SK-N-SH (cell line): ENCODE data around the gene PDGFRB. TPM values are rescaled to one million over a fixed set of nuclear protein-coding genes. Genes with fewer than 3 reads are reported as not detected.

ENCODE experiments used
- CTCF ChIA-PET: fragments of 300-600, 350-600 bp; formaldehyde crosslinking; extraction: SDS; loops from one replicate; lab custom pipeline; 2021; lab: Yijun Ruan, JAX
- POLR2A ChIA-PET: fragments of 350-600 bp; sonication (Branson Sonifier 250); formaldehyde crosslinking; extraction: SDS; loops from one replicate; lab custom pipeline; 2020; ENCODE audit warnings: antibody characterized with exemption, inconsistent platforms; lab: Yijun Ruan, JAX
- DNase-seq: peaks from one replicate; pipeline ENCODE4 v3.0.0; 2012
- H2AFZ ChIP-seq: fragments of 200-600 bp; sonication (generic); 2 replicates; pipeline ENCODE4 v1.8.1; 2016; ENCODE audit warnings: antibody characterized with exemption, mild to moderate bottlenecking, low read depth
- H3F3A ChIP-seq: fragments of 200-600 bp; sonication (generic); replicated peaks from 2 replicates; pipeline ENCODE3; 2016; ENCODE audit warnings: antibody characterized with exemption, mild to moderate bottlenecking; ENCODE audit not compliant: insufficient read depth
- H3K27ac ChIP-seq, 2 experiments: fragments of 200-500 bp in 1 of 2; fragments of 200-600 bp in 1 of 2; sonication (Bioruptor generic) in 1 of 2; sonication (generic), shearing (Covaris generic) in 1 of 2; 2 replicates each; pipeline versions ENCODE4 v1.5.1 to v1.6.1; 2014 to 2016; ENCODE audit warnings: low read depth in 2 of 2, inconsistent platforms in 1 of 2, low read length in 1 of 2, mild to moderate bottlenecking in 1 of 2, mixed read lengths in 1 of 2
- H3K27me3 ChIP-seq: fragments of 200-600 bp; sonication (generic), shearing (Covaris generic); 2 replicates; pipeline ENCODE4 v1.6.1; 2016; ENCODE audit warnings: mixed run types; ENCODE audit not compliant: insufficient read depth
- H3K36me3 ChIP-seq, 2 experiments: fragments of 200-500 bp in 1 of 2; fragments of 200-600 bp in 1 of 2; sonication (Bioruptor generic) in 1 of 2; sonication (generic) in 1 of 2; replicated peaks in 1 of 2; 2 replicates each; pipeline versions ENCODE3 to v1.5.1; 2014 to 2016; ENCODE audit warnings: low read length in 1 of 2, mild to moderate bottlenecking in 1 of 2; ENCODE audit not compliant: insufficient read depth in 2 of 2, control insufficient read depth in 1 of 2
- H3K4me1 ChIP-seq, 2 experiments: fragments of 200-500 bp in 1 of 2; fragments of 200-600 bp in 1 of 2; sonication (Bioruptor generic) in 1 of 2; sonication (generic), shearing (Covaris generic) in 1 of 2; 2 replicates each; pipeline versions ENCODE4 v1.5.1 to v1.6.1; 2014 to 2016; ENCODE audit warnings: low read depth in 1 of 2, low read length in 1 of 2, mixed run types in 1 of 2; ENCODE audit not compliant: insufficient read depth in 2 of 2, control insufficient read depth in 1 of 2
- H3K4me2 ChIP-seq: fragments of 200-600 bp; sonication (generic), shearing (Covaris generic); 2 replicates; pipeline ENCODE4 v1.6.1; 2017; ENCODE audit warnings: mixed run types
- H3K4me3 ChIP-seq, 2 experiments: fragments of 200-500 bp in 1 of 2; fragments of 200-600 bp in 1 of 2; sonication (Bioruptor generic) in 1 of 2; sonication (generic), shearing (Covaris generic) in 1 of 2; 2 replicates each; pipeline versions ENCODE4 v1.5.1 to v1.8.1; 2014 to 2016; ENCODE audit warnings: low read depth in 2 of 2, inconsistent platforms in 1 of 2, low read length in 1 of 2, mild to moderate bottlenecking in 1 of 2, mixed read lengths in 1 of 2, moderate library complexity in 1 of 2
- H3K79me2 ChIP-seq: fragments of 200-600 bp; sonication (generic); 2 replicates; pipeline ENCODE4 v1.8.1; 2017; ENCODE audit warnings: mild to moderate bottlenecking; ENCODE audit not compliant: insufficient read depth
- H3K9ac ChIP-seq: fragments of 200-600 bp; sonication (generic); 2 replicates; pipeline ENCODE4 v1.6.1; 2017; ENCODE audit warnings: mixed run types
- H3K9me2 ChIP-seq: fragments of 200-600 bp; sonication (generic); 2 replicates; pipeline ENCODE4 v1.6.1; 2017; ENCODE audit warnings: mixed run types
- H3K9me3 ChIP-seq: fragments of 200-600 bp; sonication (generic); 2 replicates; pipeline ENCODE4 v1.6.1; 2017; ENCODE audit warnings: mixed run types, mild to moderate bottlenecking, moderate library complexity
- H4K20me1 ChIP-seq: fragments of 200-600 bp; sonication (generic); 2 replicates; pipeline ENCODE4 v1.6.1; 2017; ENCODE audit warnings: mild to moderate bottlenecking, mixed run types; ENCODE audit not compliant: insufficient read depth
- CHD2 ChIP-seq: fragments of 150-350 bp; IDR thresholded peaks from 2 replicates; pipeline ENCODE4 v1.6.1; 2018; ENCODE audit warnings: low read length; ENCODE audit not compliant: partially characterized antibody
- CTCF ChIP-seq: fragments of 200-600 bp; sonication (generic); IDR thresholded peaks from 2 replicates; pipeline ENCODE4 v1.6.1; 2017; ENCODE audit warnings: antibody characterized with exemption, mild to moderate bottlenecking, moderate library complexity
- EP300 ChIP-seq, 2 experiments: IDR thresholded peaks; 2 replicates each; pipeline versions ENCODE4 v1.4.0 to v1.6.1; 2012; ENCODE audit warnings: borderline replicate concordance in 1 of 2, low read depth in 1 of 2, low read length in 1 of 2
- FOSL2 ChIP-seq: IDR thresholded peaks from 2 replicates; pipeline ENCODE4 v1.4.0; 2012; ENCODE audit warnings: low read depth, mild to moderate bottlenecking, moderate library complexity, borderline replicate concordance
- FOXM1 ChIP-seq: IDR thresholded peaks from 2 replicates; pipeline ENCODE4 v1.4.0; 2012; ENCODE audit warnings: low read depth, mild to moderate bottlenecking
- IRF3 ChIP-seq: fragments of 150-350 bp; IDR thresholded peaks from 2 replicates; pipeline ENCODE4 v1.6.1; 2016; ENCODE audit warnings: mild to moderate bottlenecking, low read depth, low read length
- JUND ChIP-seq: IDR thresholded peaks from 2 replicates; pipeline ENCODE4 v1.4.0; 2012
- MAX ChIP-seq: IDR thresholded peaks from 2 replicates; pipeline ENCODE4 v1.4.0; 2012; ENCODE audit warnings: low read depth
- MEF2A ChIP-seq: IDR thresholded peaks from 2 replicates; pipeline ENCODE4 v1.4.0; 2012; ENCODE audit warnings: low read depth, borderline replicate concordance
- PBX3 ChIP-seq: IDR thresholded peaks from 2 replicates; pipeline ENCODE4; 2012
- RCOR1 ChIP-seq: fragments of 150-350 bp; IDR thresholded peaks from 2 replicates; pipeline ENCODE4 v1.6.1; 2017; ENCODE audit warnings: antibody characterized with exemption, low read length
- RXRA ChIP-seq: IDR thresholded peaks from 2 replicates; pipeline ENCODE4 v1.4.0; 2012; ENCODE audit warnings: low read depth, mild to moderate bottlenecking, borderline replicate concordance
- TCF12 ChIP-seq: IDR thresholded peaks from 2 replicates; pipeline ENCODE4 v1.4.0; 2012
- TEAD4 ChIP-seq: IDR thresholded peaks from 2 replicates; pipeline ENCODE4 v1.4.0; 2012; ENCODE audit warnings: mild to moderate bottlenecking, borderline replicate concordance; ENCODE audit not compliant: insufficient read depth
- USF2 ChIP-seq: fragments of 150-350 bp; IDR thresholded peaks from 2 replicates; pipeline ENCODE4 v1.6.1; 2017; ENCODE audit warnings: antibody characterized with exemption, low read length, low read depth, borderline replicate concordance
- ZBTB33 ChIP-seq: IDR thresholded peaks from 2 replicates; pipeline ENCODE4 v1.4.0; 2012; ENCODE audit warnings: low read depth, borderline replicate concordance
- WGBS: methylation state at CpG from one replicate; pipeline ENCODE4 v1.1.6; 2017; ENCODE audit warnings: low lambda C conversion rate; 5-methylcytosine and 5-hydroxymethylcytosine counted together
- polyA plus RNA-seq, 3 experiments: library from polyadenylated mRNA; depleted of rRNA; stranded (reverse); fragments of >200 nt; gene quantifications; 2 replicates each; pipeline ENCODE4 v1.2.3, GENCODE V29; 2012

PDGFRB gene
- polyA plus RNA-seq, 1 of the 3 experiments (the other 2 are of a cell fraction), result 32.1 TPM

- Histone ChIP-seq H3K9me3 (no peaks in the 10 kb centered on the region), H3K9ac (peak overlapping the region; percentile 10; the same call in 1 of the 2 replicates), H3K27me3 (no peaks in the 10 kb centered on the region), H3K9me2 (no peaks in the 10 kb centered on the region), H3K36me3 (peaks cover 0 to 3% of the 10 kb centered on the region in 2 experiments), H3F3A (peaks cover 41% of the 10 kb centered on the region), H3K4me1 (peaks cover 78 to 91% of the 10 kb centered on the region in 2 experiments), H2AFZ (no peak overlapping the region), H3K79me2 (peaks cover 58% of the 10 kb centered on the region), H3K4me2 (peak overlapping the region; percentile 74; the same call in 1 of the 2 replicates), H4K20me1 (no peaks in the 10 kb centered on the region), H3K27ac (peak overlapping the region; percentile 92 to 99), H3K4me3 (no peak overlapping the region)
- POLR2A ChIA-PET, result interaction anchor here (0.9 to 1.1 kb wide), 2 partner anchors 14 to 18 kb away, joined by 3 to 4 read pairs; partner anchors contain the start of gene PDGFRB
- no peak for DNase-seq
- CTCF ChIA-PET, result interaction anchor here (1.3 to 3.4 kb wide), 6 partner anchors 11 to 77 kb away, joined by 3 to 16 read pairs (median 8); partner anchors contain the start of gene PDGFRB
- TF ChIP-seq IRF3, result no peak
- peak; percentile 84; the same call in 1 of the 2 replicates for TF ChIP-seq RXRA
- TF ChIP-seq FOSL2, result 0 out of 2 replicates have a peak, but pooled peaks have one; percentile 10
- TF ChIP-seq EP300 (IDR thresholded peaks at IDR 0.05; ENCODE audit: borderline replicate concordance in 1 of 2, low read depth in 1 of 2, low read length in 1 of 2), result peak in 1 of 2 experiments; percentile 58; a peak in 1 of 4 replicates
- no peak for TF ChIP-seq CHD2
- TF ChIP-seq MAX, result peak; percentile 64
- TF ChIP-seq FOXM1, result no peak
- no peak for TF ChIP-seq RCOR1
- no peak for TF ChIP-seq ZBTB33
- no peak for TF ChIP-seq CTCF
- TF ChIP-seq PBX3, result peak; percentile 25; the same call in 1 of the 2 replicates
- TF ChIP-seq TCF12, result peak; percentile 63
- TF ChIP-seq TEAD4, result peak; percentile 75
- TF ChIP-seq MEF2A, result no peak
- TF ChIP-seq JUND, result 0 out of 2 replicates have a peak, but pooled peaks have one; percentile 12
- no peak for TF ChIP-seq USF2
- 68% methylated on average over 9 of the region's 9 CpGs for WGBS
These were observed 14.0 kb downstream of the PDGFRB start for GRCh38 chr5:150141544-150142184.
